Stimulated activated CD8-positive, alpha-beta memory T cell treated with anti-CD3 and anti-CD28 coated beads, Interleukin-12 subunit alpha, Interleukin-12 subunit beta, amount 100 ng/mL, for 24 hours (primary cell): ENCODE measurements around the gene ADAMTS18.

Experiments
- DNase-seq: peaks from one replicate; pipeline ENCODE4 v3.0.0-alpha.2; 2020; ENCODE audit errors: extremely low read depth

The ADAMTS18 gene

DNA sequence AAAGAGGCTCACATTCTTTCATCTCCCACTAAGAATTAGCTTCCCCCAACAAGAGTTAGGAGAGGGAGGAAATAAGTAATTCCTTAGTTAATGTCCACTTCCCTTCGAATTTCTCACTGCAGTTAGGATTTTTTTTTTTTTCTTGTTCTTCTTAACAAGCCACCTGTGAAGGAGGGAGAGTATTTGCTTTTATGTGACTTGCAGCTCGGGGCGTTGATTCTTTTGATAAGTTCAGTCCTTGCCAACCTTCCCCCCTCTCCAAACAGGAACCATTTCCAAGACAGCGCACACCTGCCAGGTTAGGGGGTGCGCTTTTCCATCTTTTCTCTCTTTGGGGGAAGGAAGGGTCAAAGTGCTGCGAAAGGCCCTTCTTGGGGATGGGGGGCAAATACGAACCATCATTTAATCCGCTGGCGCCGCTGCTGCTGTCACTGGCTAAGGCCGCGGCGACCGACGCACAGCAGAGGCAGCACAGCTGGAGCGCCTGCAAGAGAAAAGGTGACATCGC lies 758 bp downstream of the ADAMTS18 start:
- no peak for DNase-seq

DNA sequence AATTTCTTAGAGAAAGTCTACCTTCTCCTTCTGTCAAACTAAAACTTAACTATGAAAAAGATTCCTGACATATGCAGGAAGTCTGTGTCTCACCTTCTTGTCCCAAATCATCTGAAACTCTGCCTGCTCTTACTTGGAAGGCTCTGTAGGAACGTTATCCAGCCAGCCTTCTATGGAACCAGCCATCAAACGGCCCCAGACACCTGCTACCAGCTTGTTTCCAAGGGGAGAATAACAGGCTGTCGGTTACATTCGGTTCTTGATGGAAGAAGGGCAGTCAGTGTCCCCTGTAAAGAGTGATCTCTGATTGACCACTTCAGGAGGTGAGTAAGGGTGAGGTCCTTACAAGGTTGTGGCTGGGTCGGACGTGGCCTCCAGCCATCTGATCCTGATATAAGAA lies 1.7 kb downstream of the ADAMTS18 start:
- no peak for DNase-seq

DNA sequence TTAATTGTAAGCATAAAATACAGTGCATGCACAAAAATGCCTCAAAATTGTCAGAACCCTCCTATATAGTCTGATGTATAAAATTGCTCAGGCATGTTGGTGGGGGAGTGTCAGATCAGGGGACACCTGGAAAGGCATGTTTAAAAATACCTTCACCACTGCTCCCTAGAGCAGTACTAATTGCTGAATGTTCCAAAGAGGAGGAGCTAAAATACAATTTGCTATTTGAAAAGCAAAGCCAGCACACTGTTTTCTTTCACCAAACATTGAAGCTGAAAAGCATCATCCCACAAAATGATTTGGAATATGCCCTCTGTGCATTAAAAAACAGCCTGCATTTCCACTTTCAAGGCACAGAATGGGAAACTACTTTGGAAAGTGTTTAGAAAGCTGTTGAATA lies 2.6 kb downstream of the ADAMTS18 start:
- no peak for DNase-seq

DNA sequence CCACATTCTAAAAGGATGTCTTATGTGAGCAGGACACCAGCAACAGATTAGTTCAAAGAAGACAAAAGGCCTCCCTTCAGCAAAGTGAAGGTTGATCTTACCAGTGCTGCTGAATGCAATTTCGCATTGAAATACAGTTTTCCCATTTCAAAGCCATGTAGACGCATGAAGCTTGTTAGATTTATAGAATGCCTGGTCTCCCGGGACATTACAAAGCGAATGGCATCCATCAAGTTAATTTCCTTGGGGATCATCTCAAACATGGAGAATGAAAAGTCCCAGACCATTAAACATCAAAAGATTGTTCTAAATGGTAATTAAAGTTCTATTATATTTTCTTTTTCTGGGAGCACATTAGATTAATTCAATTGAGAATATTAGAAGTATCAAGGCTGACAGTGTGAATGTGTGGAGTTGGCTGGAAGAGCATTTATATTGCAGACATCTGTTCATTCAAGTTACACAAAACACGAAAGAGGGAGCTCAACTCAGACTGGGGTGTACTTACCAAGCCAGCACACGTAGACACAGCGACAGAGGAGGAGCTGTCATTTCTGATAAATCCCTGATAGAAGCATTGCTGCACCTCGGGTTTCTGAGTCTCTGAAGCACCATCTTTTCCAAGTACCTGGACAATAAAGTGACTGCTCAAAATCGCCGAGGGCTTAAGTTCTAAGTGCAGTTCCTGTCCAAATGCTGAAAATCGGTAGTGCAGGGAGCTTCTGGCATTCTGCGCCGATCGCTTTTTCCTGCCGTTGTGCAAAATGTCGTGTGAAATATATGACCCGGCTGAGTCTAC lies 3.8 kb downstream of the ADAMTS18 start:
- no peak for DNase-seq

DNA sequence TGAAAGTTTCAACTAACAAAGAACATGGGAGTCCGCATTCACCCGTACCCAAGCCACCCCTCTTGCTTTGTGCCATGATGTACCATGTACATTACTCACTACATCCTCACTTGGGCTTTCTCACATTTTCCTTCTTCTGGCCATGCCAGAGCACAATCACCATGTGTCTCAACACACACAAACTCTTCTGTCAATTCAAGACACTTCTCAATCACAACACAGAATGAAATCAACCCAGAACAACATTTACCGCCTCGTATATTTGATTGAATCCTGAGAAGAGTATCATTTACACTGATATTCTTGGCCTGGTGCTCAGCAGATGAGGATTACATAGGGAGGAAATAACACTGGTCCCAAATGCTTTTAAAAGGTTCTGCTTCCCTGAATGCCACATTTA lies 4.5 kb downstream of the ADAMTS18 start:
- DNase-seq: no peak

DNA sequence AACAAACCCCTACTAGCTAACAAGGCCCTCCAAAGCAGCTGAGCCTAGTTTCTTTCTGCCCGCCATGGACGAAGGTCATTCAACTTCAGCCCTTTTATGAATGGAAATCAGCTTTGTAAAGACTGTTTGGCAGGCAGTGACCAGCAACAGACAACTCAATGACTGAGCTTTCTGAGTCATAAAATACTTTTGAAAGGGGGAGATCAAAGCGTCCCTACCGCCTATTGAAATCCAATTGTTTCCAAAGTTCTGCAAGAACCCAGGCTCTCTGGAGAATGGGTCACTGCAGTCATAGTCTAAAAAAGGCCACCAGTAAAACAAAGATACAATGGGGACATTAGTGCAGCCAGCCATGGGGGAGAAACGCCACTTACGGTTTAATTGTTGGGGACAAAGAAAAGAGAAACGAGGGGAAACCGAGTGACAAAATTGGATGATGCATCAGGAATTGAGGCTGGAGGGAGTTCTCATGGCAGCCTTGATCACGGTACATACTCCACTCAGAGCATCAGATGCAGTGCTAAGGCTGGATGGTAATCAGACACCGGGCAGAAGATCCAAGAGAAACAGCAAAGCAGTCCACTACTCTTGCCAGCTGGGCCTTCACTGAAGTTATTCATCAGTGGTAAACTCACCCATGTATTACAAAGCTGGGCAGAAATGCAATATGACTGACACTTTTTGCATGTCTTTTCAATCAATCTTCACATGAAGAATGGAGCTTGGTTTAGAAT lies 9.8 kb downstream of the ADAMTS18 start:
- no peak for DNase-seq

DNA sequence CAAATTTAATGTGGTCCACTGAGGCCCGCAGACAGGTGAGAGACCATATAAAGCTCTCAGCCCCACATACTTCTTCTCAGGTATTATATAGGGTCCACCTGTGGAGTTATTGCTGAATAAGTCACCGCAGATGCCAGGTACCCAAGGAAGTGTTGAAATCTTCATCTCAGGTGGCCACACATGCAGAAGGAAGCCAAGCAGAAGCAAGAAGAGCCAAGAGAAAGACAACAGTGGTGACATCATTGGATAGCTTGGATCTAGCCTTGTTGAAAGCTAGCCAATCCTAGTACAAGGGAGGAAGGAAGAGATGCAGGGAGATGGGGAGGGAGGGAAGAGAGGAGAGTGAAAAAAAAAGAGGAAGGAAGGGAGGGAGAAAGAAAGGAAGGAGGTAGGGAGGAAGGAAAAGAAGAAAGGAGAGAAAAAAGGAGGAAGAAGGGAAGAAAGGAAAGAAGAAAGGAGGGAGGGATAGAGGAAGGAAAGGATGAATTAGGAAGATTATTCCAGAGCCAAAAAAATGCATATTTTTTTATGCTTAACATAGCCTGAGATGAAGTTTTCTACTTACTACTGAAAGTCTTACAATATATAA lies 12.5 kb downstream of the ADAMTS18 start:
- no peak for DNase-seq

DNA sequence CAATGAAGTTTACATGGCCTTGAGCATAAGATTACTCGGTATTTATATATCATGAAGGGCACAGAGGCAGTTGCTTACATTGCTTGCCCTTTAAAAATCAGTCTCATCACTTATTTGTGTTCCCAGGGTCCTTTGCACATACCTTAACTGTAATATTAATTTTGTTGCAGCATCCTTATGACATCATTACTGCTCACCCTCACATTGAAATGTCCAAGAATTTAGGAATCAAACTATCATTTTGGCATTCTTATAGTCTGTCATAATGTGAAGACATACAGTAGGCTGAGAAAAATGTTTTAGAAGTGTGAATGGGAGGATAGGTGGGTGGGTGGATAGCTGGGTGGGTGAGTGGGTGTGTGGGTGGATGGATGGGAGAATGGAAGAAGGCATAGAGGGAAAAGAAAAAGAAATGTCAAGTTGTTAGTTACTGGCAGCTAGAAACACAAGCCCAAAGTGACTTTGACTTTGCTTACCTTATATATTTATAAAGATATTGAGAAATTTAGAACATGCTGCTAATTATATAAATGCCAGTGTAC lies 17.8 kb downstream of the ADAMTS18 start:
- no peak for DNase-seq

DNA sequence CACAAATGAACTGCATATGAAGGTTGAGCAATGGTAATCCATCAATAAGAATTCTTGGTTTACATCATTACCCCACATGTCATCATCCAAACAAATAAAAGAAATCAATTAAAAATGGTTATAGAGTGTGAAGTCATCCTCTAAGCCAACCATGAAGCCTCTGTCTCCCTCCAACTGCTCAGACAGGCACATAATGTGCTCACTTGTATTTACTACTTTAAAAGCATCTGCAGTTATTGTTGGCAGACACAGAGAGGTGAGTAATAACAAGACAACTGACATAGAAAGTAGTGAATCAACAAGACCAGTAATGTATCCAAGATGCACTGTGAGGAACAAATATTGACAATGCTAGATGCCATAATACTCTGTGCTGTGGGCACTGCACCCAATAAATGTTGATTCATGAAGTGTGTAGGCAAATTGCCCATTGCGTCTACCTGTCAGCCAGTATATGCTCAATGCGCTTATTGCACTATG lies 20.0 kb downstream of the ADAMTS18 start:
- DNase-seq: no peak

DNA sequence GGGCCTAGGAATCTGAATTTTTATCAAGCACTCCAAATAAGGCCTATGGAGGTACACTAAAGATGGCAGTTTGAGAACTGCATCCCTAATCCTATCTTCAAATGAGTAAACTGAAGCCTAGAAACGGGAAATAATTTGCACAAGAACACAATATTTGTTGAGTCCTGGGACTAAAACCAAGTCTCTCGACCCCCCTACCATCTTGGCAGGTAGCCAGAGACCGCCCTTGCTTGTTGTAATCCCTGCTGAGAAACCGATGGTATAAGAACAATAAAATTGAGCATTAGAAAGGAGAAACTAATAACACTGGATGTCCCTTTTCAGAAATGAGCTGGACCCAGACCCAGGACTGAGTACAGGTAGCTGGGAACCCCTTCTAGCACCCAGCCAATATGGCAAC lies 24.4 kb downstream of the ADAMTS18 start:
- DNase-seq: no peak

DNA sequence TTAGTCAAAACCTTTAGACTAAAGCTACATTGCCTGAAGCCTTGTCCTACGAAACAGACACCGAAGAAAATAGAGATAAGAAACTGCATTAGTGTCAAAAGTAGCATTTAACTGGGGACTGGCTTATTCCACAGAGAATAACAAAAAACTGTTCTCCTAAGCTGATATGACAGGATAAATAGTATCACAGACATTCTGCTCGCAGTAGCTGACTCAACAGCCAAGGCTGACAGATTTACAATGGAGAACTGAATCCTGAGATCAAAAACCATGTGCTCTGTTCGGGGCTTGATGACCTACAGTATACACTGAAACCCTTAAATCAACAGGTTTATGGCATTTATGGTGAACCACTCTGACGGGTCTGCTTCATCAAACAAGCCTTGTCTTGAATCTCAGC lies 25.5 kb downstream of the ADAMTS18 start:
- no peak for DNase-seq

DNA sequence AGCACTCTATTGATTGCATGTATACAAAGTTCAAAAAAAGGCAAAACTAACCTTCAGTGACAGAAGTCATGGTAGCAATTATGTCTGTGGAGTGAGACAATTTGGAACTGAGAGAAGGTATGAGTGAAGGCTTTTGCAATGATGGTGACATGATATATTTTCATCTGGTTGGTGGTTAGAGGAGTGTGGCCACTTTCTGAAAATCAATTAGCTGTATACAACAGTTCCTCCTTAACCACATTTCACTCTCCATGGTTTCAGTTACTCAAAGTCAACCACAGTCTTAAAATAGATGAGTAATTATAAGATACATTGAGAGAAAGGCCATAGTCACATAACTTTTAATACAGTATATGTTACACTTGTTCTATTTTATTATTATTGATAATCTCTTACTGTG lies 26.2 kb downstream of the ADAMTS18 start:
- DNase-seq: no peak

DNA sequence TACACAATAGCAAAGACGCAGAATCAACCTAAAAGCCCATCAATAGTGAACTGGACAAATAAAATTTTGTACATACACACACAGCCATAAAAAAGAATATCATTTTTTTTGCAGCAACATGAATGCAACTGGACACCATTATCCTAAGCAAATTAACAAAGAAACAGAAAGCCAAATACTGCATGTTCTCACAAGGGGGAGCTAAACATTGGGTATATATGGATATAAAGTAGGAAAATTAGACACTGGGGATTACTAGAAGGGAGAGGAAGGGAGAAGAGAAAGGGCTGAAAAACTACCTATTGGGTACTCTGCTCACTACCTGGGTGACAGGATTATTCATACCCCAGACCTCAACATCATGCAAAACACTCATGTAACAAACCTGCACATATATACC lies 28.2 kb downstream of the ADAMTS18 start:
- DNase-seq: no peak

DNA sequence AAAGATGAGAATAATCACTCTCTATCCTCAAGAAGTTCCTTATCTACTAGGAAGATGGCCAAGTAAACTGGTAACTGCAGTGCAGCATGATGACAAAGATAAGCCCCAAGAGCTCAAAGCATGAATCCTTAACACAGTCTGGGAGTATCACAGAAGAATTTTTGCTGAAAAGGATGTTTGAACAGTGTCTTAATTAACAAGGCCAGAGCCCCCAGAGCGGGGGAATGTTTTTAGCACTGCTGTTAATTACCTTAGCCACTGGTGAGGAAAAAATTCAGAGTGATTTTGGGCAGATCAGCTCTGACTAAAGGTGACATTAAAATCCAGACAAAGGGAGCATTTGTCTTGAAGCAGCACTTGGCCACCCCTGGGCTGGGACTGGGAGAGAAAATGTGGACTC lies 30.1 kb downstream of the ADAMTS18 start:
- no peak for DNase-seq

DNA sequence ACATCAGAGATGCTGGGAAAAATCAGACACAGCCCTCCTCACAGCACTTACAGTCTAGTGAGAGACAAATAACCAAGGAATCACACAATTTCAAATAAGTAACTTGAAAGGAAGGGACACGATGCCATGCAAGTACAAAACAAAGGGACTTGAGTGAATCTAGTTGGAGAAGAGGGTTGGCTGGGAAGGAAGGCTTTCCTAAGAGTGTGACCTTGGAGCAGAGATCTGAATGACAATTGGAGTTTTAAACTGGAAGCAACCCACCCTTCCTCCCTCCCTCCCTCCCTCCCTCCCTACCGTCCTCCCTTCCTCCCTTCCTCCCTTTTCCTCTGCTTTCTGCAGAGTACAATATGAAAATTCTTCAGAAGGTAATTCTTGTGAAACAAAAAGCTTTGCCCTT lies 31.1 kb downstream of the ADAMTS18 start:
- no peak for DNase-seq

DNA sequence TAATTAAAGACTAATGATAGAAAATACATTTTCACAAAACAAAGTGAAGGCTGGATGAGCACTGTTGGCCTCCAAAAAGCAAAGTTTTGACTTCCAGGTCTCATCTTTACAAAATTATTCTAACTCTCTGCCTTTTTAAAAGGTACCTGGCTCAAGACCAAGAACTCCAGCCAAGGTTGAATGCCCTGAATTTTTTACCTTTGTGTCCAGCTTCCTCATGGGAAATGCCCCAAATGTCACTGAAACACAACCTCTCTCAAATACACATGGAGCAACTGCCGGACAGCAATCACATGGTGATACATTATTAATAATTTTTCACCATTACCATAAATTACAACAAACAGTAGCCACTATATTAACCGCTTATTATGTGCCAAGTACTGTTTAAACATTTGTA lies 32.2 kb downstream of the ADAMTS18 start:
- DNase-seq: no peak

DNA sequence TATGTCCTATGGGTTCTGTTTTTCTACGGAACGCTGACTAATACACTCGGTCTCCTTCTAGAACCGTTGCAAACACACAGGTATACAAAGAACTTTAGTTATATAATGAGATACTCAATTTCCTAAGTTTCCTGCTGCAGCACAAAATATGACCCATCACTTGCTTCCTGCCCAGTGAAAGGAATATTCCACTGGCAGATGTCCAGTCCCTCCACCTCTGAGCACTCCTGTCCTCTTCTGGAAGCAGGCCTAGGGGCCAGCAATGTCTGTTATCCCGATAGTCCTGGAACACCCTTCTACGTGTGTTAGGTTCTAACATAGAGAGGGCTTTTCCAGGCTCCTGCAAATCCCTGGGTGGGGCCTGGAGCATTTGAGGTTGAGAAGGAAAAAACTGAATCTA lies 32.7 kb downstream of the ADAMTS18 start:
- DNase-seq: no peak

DNA sequence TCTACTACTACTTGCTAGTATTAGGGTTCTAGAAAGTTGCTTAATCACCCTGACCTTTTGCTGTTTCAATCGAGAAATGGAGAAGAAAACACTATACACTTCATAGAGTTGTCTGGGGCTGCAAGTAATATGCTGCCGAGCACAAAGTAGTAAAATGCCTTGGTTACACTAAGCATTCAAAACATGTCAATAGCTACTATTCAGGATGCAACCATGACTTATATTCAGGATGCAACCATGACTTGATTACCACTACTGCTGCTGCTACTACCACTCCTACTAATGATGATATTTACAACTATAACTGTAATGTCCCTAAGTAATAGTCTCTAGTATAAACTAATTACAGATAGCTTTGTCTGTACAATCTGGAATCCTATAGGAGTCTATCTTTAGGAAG lies 35.3 kb downstream of the ADAMTS18 start:
- no peak for DNase-seq

DNA sequence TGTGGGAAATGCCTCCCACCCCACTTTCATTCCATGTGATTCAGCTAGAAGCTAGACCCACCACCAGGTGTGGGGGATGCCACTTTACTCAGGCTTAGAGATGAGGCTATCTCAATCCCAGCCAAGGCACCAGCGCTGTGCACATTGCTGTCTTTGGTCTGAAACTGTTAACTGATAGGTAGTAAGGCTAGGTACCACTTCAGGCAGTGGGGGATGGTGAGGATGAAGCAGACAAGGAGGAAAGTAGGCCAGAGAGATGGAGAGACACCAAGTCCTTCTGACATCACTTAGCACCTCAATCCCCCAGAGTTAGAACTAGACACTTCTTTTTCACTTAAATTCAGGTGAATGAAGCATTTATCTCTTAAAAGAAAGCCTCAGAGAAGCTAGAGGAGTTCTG lies 35.8 kb downstream of the ADAMTS18 start:
- no peak for DNase-seq

DNA sequence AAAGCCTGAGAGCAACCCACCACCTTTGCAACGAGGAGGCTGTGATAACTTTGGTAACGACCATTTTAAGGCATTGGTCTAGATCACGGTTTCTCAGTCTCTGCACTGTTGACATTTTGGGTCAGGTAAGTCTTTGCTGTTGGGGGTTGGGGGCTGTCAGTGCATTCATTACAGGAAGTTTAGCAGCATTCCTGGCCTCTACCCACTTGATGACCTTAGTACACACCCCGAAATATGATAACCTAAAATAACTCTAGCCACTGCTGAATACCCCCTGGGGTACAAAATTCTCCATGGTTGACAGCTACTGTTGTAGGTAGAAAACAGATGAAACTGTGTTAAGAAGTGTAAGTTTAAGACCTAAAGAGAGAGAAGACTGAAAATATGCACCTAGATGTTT lies 36.3 kb downstream of the ADAMTS18 start:
- DNase-seq: no peak

DNA sequence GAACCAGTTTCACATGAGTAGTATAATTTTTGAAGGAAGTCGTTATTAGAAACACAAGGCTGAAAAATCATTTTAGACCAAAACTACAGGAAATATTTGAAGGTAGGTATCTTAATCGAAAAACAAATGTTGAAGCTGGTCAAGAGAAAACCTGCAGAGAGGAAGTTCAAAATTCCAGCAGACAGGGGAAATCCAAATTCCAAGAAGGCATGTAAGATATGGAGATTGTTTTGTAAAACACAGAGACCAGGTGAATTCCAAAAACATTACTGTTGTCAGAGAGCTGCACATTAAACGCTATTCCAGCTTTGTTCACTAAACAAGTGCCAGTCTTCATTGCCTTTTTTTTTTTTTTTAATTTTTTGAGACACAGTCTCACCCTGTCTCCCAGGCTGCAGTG lies 38.4 kb downstream of the ADAMTS18 start:
- DNase-seq: no peak

DNA sequence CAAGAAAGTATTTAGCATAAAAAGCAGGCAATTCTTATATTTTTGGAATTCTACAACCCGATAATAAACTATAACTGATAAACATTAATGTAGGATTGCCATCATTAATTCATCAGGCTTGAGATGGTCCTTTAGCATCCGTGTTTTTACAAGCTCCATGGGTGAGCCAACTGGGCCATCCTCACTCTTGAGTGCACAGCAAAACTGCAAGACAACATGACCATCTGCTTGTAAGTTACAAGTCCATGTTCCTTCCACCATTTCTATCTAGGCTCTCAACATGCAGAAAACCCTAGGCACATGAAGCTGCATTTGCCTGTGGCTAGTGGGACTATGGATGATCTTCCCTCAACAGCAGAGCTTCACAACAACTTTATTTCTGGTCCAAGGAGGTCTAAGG lies 40.1 kb downstream of the ADAMTS18 start:
- DNase-seq: no peak

DNA sequence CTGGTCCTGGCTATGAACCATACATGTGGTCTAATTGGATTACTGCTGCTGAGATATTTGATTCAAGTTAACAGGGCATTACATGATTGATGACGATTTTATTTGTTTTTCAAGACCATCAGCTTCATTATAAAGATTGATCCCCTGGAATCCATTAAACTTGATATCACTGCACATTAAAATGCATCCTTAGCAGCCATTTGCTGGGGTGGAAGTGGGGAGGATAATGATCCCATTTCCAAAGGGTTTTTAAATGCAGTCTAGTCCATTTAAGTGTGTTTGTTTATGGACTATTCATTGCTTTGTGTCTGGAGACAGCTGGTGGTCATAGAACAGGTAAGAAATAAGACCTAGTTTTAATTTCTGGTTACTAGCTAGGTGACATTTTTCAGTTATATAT lies 40.9 kb downstream of the ADAMTS18 start:
- DNase-seq: no peak
